Caco-2 (cell line): ENCODE measurements around the gene ANKRD40. TPM values are rescaled to one million over a fixed set of nuclear protein-coding genes. Genes with fewer than 3 reads are reported as not detected.
"Not testable (repeated sequence)": the region's sequence is repeated elsewhere in the genome, so short reads cannot be mapped to it uniquely, and the experiment has no call there.

ENCODE experiments used
- BruUV-seq: library from RNA; stranded (reverse); fragments of 400-500 nt; replicated peaks from 2 replicates; lab custom pipeline; 2021; lab: Mats Ljungman, UMichigan
- CTCF ChIA-PET: fragments of 300-600 bp; sonication (Branson Sonifier 250); formaldehyde crosslinking; loops from one replicate; lab custom pipeline; 2022; ENCODE audit warnings: antibody characterized with exemption; lab: Charles Lee
- POLR2A ChIA-PET: fragments of 300-600 bp; sonication (Branson Sonifier 250); formaldehyde crosslinking; loops from one replicate; lab custom pipeline; 2022; ENCODE audit warnings: antibody characterized with exemption; lab: Charles Lee
- DNase-seq, 2 experiments: peaks; one replicate each; pipeline versions ENCODE4 v3.0.0 to v3.0.0-alpha.2; 2020 to 2022
- H3K27me3 ChIP-seq: replicated peaks from 2 replicates; pipeline ENCODE4 v1.6.0; 2011; ENCODE audit warnings: low read length; ENCODE audit not compliant: control insufficient read depth, insufficient read depth
- H3K36me3 ChIP-seq: 2 replicates; pipeline ENCODE4 v1.5.1; 2011; ENCODE audit warnings: low read length; ENCODE audit not compliant: control insufficient read depth, insufficient read depth
- H3K4me1 ChIP-seq: fragments of 250-450 bp; sonication (Bioruptor Pico); 2 replicates; pipeline ENCODE4 v1.5.1; 2020; ENCODE audit warnings: mild to moderate bottlenecking
- H3K4me3 ChIP-seq: 2 replicates; pipeline ENCODE4 v1.5.1; 2011; ENCODE audit warnings: low read depth, mild to moderate bottlenecking, control low read depth, low read length
- H3K9me3 ChIP-seq: fragments of 250-450 bp; sonication (Bioruptor Pico); 2 replicates; pipeline ENCODE4 v1.5.1; 2020; ENCODE audit warnings: mild to moderate bottlenecking, moderate library complexity
- H3K27ac Mint-ChIP-seq: one replicate; pipeline ENCODE4 v1.8.0; 2022; ENCODE audit warnings: mixed read lengths; ENCODE audit not compliant: unreplicated experiment
- H3K27me3 Mint-ChIP-seq: one replicate; pipeline ENCODE4 v1.8.0; 2022; ENCODE audit warnings: mixed read lengths; ENCODE audit not compliant: insufficient read depth, unreplicated experiment
- H3K36me3 Mint-ChIP-seq: one replicate; pipeline ENCODE4 v1.8.0; 2022; ENCODE audit warnings: mild to moderate bottlenecking, mixed read lengths; ENCODE audit not compliant: insufficient read depth, unreplicated experiment
- H3K4me1 Mint-ChIP-seq: one replicate; pipeline ENCODE4 v1.8.0; 2022; ENCODE audit warnings: low read depth, mixed read lengths; ENCODE audit not compliant: unreplicated experiment
- H3K4me3 Mint-ChIP-seq: one replicate; pipeline ENCODE4 v1.8.0; 2022; ENCODE audit warnings: mild to moderate bottlenecking, moderate library complexity, mixed read lengths; ENCODE audit not compliant: unreplicated experiment
- H3K9me3 Mint-ChIP-seq: one replicate; pipeline ENCODE4 v1.8.0; 2022; ENCODE audit warnings: mixed read lengths; ENCODE audit not compliant: unreplicated experiment
- intact Hi-C: fragments of 100-400 bp; cut with micrococcal nuclease; formaldehyde crosslinking; loops from one replicate; pipeline ENCODE4 v1.10.0; 2022; ENCODE audit not compliant: unreplicated experiment
- total RNA-seq: library from RNA; stranded (reverse); gene quantifications from 2 replicates; pipeline ENCODE4 v1.2.3, GENCODE V29; 2022
- TF ChIP-seq, protein P1 (sequence below), 2 experiments: fragments of 200-600 bp in 1 of 2; IDR thresholded peaks; 1 replicate in 1 of 2; 2 replicates in 1 of 2; pipeline versions ENCODE4 v1.5.1 to v1.8.0; 2011 to 2022; ENCODE audit warnings: antibody characterized with exemption in 1 of 2, control low read depth in 1 of 2, inconsistent platforms in 1 of 2, low read depth in 1 of 2, low read length in 1 of 2, mild to moderate bottlenecking in 1 of 2, moderate library complexity in 1 of 2; ENCODE audit not compliant: insufficient read depth in 1 of 2, severe bottlenecking in 1 of 2, unreplicated experiment in 1 of 2

Gene ANKRD40
- total RNA-seq, 1 experiment from 2014 or later = 113 TPM

DNA sequence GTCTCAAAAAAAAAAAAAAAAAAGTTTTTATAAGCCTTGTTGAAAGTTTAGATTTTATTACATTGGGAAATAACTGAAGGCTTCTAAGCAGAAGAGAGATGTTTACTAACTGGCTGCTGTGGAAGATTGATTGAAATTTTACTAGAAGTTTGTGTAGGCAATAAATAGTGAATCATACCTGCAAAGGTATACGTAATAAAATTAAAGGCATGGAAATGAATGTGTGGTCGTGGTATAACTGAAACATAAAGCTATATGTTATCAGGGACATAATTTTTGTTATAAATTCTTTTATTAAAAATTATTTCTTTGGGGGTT is 20.4 kb upstream of the ANKRD40 start:
- BruUV-seq = no TSS peak
- Histone ChIP-seq H3K36me3 (peaks cover 5% of the 10 kb centered on the region; the same call in 1 of the 2 replicates), H3K4me3 (no peak overlapping the region), H3K4me1 (peaks cover 31% of the 10 kb centered on the region), H3K9me3 (no peaks in the 10 kb centered on the region), H3K27me3 (no peaks in the 10 kb centered on the region)
- Mint-ChIP-seq H3K4me1 (peaks cover 25% of the 10 kb centered on the region), H3K9me3 (no peaks in the 10 kb centered on the region), H3K36me3 (peaks cover 57% of the 10 kb centered on the region), H3K27me3 (no peaks in the 10 kb centered on the region), H3K4me3 (no peak overlapping the region), H3K27ac (no peak overlapping the region)
- intact Hi-C loops = no loop called here
- DNase-seq = no peak
- TF ChIP-seq, protein P1, sequence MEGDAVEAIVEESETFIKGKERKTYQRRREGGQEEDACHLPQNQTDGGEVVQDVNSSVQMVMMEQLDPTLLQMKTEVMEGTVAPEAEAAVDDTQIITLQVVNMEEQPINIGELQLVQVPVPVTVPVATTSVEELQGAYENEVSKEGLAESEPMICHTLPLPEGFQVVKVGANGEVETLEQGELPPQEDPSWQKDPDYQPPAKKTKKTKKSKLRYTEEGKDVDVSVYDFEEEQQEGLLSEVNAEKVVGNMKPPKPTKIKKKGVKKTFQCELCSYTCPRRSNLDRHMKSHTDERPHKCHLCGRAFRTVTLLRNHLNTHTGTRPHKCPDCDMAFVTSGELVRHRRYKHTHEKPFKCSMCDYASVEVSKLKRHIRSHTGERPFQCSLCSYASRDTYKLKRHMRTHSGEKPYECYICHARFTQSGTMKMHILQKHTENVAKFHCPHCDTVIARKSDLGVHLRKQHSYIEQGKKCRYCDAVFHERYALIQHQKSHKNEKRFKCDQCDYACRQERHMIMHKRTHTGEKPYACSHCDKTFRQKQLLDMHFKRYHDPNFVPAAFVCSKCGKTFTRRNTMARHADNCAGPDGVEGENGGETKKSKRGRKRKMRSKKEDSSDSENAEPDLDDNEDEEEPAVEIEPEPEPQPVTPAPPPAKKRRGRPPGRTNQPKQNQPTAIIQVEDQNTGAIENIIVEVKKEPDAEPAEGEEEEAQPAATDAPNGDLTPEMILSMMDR (IDR thresholded peaks at IDR 0.05; ENCODE audit: insufficient read depth in 1 of 2, low read depth in 1 of 2, low read length in 1 of 2, severe bottlenecking in 1 of 2, unreplicated experiment in 1 of 2) = no peak
- ChIA-PET POLR2A (interaction anchor here (1.3 kb wide), 1 partner anchor 9 kb away, joined by 5 read pairs; the partner anchor contains the start of gene LUC7L3), CTCF (interaction anchor here (0.7 kb wide), 1 partner anchor 38 kb away, joined by 3 read pairs; no protein-coding TSS in a partner anchor)

DNA sequence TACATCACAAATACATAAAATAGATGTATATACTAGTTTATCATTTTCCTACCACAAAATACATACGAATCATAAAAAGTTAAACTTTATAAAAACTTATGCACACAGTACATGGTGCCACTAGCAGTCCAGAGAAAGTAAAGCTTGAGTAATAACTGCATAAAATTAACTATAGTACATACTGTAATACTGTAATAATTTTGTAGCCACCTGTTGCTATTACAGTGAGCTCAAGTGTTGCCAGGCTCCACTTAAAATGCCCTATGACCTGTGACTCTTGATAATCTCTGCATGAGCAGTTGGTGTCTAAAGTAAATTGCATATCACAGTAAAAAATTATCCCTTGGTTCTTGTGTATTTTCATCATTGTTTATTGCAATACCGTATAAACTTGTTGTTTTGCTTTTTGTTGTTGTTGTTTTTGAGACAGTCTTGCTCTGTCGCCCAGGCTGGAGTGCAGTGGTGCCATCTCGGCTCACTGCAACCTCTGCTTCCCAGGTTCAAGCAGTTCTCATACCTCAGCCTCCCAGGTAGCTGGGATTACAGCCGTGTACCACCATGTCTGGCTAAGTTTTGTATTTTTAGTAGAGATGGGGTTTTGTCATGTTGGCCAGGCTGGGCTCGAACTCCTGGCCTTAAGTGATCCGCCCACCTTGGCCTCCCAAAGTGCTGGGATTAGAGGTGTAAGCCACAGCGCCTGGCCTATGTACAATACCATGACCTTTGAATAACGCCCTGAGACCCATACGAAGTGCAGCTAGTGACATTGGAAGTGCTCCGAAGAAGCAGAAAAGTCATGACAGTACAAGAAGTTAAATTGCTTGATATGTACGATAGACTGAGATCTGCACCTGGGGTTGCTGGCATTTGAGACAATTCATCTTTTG is 18.3 kb upstream of the ANKRD40 start:
- Histone ChIP-seq H3K36me3 (peaks cover 4% of the 10 kb centered on the region; the same call in 1 of the 2 replicates), H3K27me3 (no peaks in the 10 kb centered on the region), H3K4me1 (peaks cover 44% of the 10 kb centered on the region), H3K9me3 (no peaks in the 10 kb centered on the region), H3K4me3 (no peak overlapping the region)
- H3K4me3 Mint-ChIP-seq = no peak overlapping the region
- TF ChIP-seq, protein P1 (IDR thresholded peaks at IDR 0.05; ENCODE audit: insufficient read depth in 1 of 2, low read depth in 1 of 2, low read length in 1 of 2, severe bottlenecking in 1 of 2, unreplicated experiment in 1 of 2) = no peak
- intact Hi-C loops = no loop called here
- no peak for DNase-seq
- H3K36me3 Mint-ChIP-seq = peaks cover 60% of the 10 kb centered on the region
- no TSS peak for BruUV-seq
- H3K9me3 Mint-ChIP-seq = no peaks in the 10 kb centered on the region
- H3K27me3 Mint-ChIP-seq = no peaks in the 10 kb centered on the region
- ChIA-PET CTCF (interaction anchor here (0.5 to 1.0 kb wide), 3 partner anchors 35 to 42 kb away, joined by 3 to 4 read pairs (median 3); no protein-coding TSS in a partner anchor), POLR2A (no interaction called here)
- peaks cover 25% of the 10 kb centered on the region for H3K4me1 Mint-ChIP-seq
- peak overlapping the region; percentile 6 for H3K27ac Mint-ChIP-seq

DNA sequence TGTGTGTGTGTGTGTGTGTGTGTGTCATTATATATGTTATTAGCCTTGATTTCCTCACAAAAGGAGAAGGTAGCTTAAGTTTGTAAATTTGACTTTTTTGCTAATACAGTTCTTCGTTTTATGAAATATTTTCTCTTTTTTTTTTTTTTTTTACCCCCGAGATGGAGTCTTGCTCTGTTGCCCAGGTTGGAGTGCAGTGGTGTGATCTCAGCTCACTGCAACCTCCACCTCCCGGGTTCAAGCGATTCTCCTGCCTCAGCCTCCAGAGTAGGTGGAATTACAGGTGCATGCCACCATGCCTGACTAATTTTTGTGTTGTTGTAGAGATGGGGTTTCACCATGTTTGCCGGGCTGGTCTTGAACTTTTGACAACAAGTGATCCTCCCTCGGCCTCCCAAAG is 16.9 kb upstream of the ANKRD40 start:
- H3K36me3 Mint-ChIP-seq = peaks cover 73% of the 10 kb centered on the region
- CTCF ChIA-PET = interaction anchor here (0.7 kb wide), 1 partner anchor 328 kb away, joined by 3 read pairs; the partner anchor contains the start of gene LRRC59
- H3K27me3 ChIP-seq, BruUV-seq, intact Hi-C loops, DNase-seq, H3K36me3 ChIP-seq, H3K27me3 Mint-ChIP-seq, H3K9me3 ChIP-seq, H3K27ac Mint-ChIP-seq, POLR2A ChIA-PET, H3K4me3 Mint-ChIP-seq, H3K4me3 ChIP-seq, H3K9me3 Mint-ChIP-seq: not testable (repeated sequence)
- H3K4me1 Mint-ChIP-seq = peaks cover 27% of the 10 kb centered on the region
- H3K4me1 ChIP-seq = peaks cover 47% of the 10 kb centered on the region
